Ramos (cell line): ENCODE results near the gene BUD23.
"Not testable (repeated sequence)": the region's sequence is repeated elsewhere in the genome, so short reads cannot be mapped to it uniquely, and the experiment has no call there.

Experiments
- in situ Hi-C: fragments of 300-500 bp; cut with MboI; formaldehyde crosslinking; loops from one replicate; pipeline ENCODE4 v1.14.3; 2022; ENCODE audit warnings: low sequenced_read_pairs; ENCODE audit not compliant: unreplicated experiment

The BUD23 gene

DNA sequence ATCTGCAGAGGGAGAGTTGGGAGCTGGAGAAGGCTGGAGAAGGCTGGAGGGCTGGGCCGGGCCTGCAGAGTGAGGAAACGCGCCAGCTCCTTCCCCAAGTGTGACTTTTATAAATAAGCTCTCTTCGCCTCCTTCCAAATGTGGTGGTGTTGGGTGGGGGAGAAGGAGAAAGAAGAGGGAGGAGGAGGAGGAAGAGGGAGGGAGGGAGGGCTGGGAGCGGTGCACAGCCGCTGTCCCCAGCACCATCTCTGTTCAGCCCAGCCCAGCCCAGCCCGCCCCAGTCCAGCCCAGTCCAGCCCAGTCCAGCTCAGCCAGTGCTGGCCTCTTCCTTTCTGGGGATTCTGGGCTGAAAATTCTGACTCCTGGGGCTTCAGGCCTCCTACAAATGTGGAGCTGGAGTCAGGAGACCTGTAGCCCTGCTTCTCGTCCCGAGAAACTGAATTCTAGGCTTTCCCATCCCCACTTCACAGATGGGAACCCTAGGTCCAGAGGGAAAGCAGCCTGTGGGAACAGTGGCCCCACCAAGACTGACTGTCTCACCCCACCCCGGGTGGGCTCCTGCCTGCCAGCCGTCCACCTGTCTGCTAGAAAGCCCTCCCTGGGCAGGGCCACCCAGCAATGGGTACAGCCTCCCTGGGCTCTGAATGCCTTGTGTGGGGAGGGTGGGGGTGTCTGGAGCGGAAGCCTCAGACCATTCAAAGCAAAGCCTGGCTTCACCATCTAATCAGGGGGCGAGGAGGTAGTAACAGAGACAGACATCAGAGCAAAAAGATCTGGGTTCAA lies 33.8 kb downstream of the BUD23 start:
- in situ Hi-C loops, result no loop called here

DNA sequence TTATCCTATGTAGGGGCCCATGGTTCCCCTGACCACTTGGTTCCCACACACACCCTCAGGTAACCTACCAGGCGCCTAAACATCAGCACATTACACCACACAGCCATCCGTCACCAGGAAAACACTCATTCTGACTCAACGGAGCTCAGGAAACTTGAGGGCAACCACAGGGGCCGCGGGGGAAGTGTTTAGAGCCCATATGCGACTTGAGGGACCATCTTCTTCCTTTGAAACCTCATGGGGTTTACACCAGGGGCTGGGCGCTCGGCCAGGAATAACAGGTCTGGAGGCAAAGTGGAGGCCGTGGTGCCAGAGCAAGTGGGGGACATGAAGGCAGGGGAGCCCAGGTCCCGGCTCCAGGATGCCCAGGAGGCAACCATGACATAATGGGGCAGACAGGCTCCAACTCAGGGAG lies 34.6 kb downstream of the BUD23 start:
- in situ Hi-C loops, result no loop called here

DNA sequence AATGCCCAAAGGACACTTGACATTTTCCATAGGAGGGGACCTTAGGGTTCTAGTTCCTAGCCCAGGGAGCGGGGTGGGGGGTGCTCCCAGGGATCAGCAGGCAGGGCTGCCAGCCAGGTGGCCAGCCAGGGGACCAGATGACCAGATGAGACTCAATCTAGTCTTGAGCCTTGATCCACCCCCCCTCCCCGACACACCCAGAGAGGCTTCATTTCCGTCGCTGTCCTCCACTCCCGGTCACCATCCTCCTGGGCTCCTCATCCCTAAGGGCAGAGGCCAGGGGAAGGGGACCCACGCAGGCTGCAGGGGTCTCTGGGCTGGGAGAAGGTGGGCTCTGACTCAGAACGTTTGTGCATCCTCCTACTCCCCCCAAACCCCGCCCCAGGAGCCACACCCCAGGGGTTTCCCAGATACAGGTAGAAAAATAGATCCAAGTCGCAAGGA lies 35.1 kb downstream of the BUD23 start:
- in situ Hi-C loops, result no loop called here

DNA sequence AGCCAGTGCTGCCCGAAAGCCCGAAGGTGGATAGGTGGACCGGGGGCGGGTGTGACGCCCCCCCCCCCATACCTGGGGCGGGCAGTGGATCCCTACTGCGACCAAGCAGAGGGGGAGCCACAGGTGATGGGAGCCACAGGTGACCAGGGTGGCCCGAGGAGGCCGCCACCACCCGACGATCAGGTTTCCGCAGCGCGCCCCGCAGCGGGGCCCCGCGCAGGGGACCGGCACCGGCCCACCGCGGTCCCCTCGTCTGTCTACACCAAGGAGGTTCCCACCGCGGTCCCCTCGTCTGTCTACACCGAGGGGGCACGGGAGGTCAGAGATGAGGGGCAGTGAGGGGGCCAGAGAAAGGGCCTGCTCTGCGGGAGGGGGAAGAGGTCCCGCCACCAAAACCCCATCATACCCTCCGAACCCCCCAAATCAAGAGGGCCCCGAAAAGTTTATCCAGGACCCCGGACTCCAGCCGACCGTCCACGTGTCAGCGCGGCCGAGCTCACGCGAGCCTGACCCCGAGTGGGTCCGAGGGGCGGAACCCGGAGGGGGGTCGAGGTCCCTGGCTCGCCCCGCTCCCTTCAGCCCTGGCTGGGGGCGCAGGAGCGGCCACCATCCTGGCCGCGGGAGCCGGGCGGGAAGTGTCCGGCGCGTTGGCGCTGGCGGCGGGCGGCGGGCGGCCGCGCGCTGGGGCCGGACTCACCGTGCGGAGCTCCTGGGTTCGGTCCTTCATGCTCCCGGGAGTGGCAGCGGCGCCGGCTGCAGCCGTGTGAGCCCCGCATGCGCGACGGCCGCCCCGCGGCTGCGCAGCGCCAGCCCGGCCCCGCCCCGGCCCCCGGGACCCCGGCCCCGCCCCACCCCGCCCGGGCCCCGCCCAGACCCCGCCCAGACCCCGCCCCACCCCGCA lies 35.8 kb downstream of the BUD23 start, which contains the start of gene STX1A:
STX1A (minus strand) TSS at position 765 of the 901 bp plus-strand sequence; CDS start at position 727, 38 bp downstream.
- in situ Hi-C loops, result no loop called here

DNA sequence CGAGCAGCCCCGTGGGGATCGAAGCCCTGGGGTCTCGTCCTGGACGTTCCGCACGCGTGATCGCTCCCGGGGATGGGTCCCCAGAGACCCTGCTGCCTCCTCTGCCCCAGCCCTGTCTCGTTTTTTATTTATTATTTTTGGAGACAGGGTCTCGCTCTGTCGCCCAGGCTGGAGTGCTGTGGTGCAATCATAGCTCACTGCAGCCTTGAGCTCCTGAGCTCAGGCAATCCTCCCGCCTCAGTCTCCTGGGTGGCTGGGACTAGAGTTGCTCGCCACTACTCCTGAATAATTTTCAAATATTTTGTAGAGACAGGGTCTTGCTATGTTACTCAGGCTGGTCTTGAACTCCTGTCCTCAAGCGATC lies 36.4 kb downstream of the BUD23 start:
- in situ Hi-C loops, result no loop called here

DNA sequence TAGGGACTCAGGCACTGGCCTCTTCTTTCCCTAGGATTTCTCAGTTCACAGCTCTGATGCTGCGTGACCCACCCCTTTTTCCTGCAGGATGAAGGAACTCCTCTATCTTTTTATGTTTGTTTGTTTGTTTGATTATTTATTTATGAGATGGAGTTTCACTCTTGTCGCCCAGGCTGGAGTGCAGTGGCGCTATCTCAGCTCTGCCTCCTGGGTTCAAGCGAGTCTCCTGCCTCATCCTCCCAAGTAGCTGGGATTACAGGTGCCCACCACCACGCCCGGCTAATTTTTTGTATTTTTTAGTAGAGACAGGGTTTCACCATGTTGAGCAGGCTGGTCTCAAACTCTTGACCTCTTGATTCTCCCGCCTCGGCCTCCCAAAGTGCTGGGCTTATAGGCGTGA lies 37.0 kb downstream of the BUD23 start:
- in situ Hi-C loops, result not testable (repeated sequence)

DNA sequence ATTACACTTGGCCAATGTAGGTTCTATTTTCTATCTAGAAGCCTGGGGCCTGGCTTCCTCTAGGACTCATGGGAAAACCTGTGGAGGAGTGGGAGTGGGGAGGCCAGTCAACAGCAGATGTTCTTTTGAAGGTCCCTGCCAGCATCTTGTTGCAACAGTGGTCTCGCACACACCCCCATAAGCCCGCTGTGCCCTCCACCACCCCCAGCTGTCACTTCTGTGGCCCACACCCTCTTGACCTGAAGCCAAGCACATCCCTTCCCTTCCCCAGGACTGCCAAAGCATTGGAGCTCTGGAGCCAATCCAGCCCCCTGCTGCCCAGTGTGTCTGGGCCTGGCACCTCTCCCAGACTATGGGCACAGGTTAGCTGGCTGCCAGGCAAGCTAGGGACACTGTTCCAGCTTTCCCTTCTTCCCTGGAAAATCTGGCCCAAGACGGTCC lies 38.0 kb downstream of the BUD23 start:
- in situ Hi-C loops, result no loop called here

DNA sequence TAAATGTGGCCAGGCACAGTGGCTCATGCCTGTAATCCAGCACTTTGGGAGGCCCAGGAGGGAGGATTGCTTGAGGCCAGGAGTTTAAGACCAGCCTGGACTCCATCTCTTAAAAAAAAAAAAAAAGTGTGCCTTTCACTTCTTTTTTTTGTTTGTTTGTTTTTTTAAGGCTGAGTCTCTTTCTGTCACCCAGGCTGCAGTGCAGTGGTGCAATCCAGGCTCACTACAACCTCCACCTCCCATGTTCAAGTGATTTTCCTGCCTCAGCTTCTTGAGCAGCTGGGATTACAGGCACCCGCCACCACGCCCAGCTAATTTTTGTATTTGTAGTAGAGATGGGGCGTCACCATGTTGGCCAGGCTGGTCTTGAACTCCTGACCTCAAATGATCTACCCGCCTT lies 38.8 kb downstream of the BUD23 start:
- in situ Hi-C loops, result not testable (repeated sequence)

DNA sequence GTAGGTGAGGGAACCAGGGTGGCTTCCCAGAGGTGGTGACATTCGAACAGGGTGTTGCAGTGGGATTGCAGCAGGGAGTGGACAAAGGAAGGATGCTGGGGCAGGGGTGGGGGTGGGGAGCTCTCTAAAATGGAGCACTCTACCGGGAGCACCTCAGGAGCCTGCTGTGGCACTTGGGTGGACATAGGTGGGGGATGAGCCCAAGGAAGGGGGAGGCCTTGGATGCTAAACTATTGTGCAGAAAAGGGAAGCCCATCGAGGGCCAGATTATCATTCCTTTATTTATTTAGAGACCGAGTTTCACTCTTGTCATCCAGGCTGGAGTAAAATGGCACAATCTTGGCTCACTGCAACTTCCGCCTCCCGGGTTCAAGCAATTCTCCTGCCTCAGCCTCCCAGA lies 39.4 kb downstream of the BUD23 start:
- in situ Hi-C loops, result no loop called here

DNA sequence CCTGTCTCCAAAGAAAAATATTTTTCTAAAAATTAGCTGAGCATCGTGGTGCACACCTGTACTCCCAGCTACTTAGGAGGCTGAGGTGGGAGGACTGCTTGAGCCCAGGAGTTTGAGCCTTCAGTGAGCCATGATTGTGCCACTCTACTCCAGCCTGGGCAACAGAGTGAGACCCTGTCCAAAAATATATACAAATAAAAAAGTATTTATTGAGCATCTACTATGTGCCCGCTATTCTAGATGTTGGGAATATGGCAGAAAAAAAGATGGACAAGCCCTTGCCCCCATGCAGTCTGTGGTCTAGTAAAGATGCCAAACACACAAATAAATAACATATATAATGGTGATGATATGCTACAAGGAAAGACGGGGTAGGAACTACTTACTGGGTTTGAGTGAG lies 40.4 kb downstream of the BUD23 start:
- in situ Hi-C loops, result no loop called here

DNA sequence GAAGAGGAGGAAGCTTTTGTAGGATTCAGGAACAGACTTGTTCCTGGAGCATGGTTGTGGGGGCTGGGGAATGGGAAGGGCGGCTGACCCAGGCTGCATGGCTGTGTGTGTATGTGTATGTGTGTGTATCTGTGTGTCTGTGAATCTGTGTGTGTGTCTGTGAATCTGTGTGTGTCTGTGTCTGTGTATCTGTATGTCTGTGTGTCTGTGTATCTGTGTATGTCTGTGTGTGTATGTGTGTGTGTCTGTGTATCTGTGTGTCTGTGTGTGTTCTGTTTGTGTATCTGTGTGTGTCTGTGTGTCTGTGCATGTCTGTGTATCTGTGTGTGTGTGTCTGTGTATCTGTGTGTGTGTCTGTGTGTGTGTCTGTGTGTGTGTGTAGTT lies 42.7 kb downstream of the BUD23 start:
- in situ Hi-C loops, result no loop called here

DNA sequence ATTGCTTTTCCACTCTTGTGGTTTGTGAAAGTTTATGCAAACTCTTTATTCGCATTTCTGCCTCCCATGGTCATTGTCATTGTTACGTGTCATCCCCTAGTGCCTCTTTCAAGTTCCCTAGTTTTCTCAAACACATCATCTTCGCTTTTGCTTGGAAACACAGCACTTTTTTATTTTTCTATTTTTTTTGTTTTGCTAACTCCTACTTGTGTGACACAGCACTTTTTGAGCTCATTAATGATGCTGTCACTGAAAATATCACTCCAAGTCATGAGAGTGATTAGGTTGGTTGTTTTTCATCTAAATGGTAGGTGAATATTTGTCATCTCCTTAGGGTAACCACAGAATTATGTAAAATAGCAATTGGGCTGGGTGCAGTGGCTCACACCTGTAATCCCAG lies 44.6 kb downstream of the BUD23 start:
- in situ Hi-C loops, result no loop called here

DNA sequence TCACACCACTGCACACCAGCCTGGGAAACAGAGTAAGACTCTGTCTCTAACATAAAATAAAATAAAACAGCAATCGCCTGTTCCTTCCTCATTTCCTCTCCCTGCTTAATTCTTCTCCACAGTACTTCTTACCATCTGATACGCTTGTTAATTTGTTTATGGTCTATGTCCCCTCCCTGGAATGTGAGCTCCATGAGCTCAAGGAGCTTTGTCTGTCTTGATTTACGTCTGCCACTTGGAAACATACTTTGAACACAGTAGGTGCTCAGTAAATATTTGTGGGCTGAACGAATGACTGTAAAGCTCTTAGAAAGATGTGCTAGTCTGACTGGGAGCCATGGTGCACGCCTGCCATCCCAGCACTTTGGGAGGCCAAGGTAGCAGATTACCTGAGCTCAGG lies 45.2 kb downstream of the BUD23 start:
- in situ Hi-C loops, result no loop called here

DNA sequence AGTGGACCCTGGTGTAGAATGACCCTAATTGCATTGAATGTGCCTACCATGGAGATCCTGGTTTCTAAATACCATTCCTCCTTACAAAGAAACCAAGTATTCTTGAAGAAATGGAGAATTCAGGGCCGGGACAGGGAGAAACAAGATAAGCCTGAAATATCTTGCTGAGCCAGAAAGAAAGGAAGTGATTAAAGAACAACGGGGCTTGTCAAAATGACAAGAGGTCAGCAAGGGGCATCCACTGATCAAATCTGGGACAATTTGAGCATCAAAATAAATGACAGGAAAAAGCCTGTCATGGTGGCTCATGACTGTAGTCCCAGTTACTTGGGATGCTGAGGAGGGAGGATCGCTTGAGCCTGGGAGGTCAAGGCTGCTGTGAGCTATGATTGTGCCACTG lies 47.1 kb downstream of the BUD23 start:
- in situ Hi-C loops, result loop anchor here (5.0 kb wide), 1 partner anchor 123 kb away; no protein-coding TSS in a partner anchor

DNA sequence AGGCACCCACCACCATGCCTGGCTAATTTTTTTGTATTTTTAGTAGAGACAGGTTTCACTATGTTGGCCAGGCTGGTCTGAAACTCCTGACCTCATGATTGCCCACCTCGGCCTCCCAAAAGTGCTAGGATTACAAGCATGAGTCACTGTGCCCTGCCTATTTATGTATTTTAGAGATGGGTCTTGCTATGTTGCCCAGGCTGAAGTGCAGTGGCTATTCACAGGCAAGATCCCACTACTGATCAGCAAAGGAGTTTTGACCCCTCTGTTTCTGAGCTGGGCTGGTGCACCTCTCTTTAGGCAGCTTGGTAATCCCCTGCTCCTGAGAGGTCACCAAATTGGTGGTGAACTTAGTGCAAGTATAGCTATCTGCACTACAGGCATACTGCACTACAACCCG lies 49.0 kb downstream of the BUD23 start:
- in situ Hi-C loops, result loop anchor here (5.0 kb wide), 1 partner anchor 125 kb away; no protein-coding TSS in a partner anchor

DNA sequence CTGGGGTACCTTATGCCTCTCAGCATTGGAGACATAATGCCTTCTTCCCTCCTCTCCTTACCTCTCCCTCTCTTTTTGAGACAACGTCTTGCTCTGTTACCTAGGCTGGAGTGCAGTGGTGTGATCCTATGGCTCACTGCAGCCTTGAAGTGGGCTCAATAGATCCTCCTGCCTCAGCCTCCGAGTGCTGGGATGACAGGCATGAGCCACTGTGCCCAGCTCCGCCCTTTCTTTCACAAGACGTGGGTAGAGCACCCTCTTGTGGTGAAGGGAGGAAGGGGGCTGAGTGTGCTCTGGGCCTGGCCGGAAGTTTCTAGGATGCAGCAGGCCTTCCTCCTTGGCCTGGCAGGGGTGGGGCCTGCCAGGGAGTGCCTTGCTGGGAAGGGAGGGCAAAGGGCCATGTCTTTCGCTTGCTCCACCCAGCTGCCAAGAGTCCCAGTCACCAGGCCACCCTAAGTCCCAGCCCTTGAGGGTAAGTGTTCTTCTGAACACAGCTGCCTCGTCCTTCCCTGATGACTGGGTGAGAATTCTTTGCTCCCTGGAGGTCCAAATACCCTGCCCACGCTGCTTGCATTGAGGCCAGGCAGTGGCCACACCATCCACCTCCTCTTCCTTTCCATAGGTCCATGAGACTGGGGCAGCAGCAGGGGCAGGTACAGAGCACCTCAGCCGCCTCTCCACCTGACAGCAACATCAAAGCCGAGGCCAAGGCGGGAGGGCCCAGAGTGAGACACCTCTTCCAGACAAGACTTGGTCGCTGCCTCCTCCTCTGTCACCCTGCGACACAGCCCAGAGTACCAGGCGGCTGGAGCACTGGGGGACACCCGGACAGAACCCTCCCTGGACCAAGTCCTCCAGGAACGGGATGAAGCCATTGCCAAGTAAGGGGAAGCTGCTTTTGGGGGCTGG lies 51.5 kb downstream of the BUD23 start:
- in situ Hi-C loops, result loop anchor here (5.0 kb wide), 1 partner anchor 128 kb away; no protein-coding TSS in a partner anchor

DNA sequence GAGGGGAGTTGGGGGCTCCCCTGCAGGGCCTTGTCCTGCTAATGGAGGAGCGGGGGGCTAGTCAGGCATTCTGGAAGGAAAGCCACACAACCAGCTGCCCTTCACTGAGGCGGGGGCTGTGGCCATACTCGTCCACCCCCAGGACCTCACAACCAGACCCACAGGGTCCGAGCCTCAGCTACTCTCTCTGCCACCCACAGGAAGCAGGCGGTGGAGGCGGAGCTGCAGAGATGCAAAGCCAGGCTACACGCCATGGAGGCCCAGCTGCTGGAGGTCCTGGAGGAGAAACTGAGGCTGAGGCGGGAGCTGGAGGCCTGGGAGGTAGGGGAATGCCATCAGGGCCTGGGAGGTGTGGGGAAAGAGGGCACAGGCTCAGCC lies 52.1 kb downstream of the BUD23 start:
- in situ Hi-C loops, result no loop called here

DNA sequence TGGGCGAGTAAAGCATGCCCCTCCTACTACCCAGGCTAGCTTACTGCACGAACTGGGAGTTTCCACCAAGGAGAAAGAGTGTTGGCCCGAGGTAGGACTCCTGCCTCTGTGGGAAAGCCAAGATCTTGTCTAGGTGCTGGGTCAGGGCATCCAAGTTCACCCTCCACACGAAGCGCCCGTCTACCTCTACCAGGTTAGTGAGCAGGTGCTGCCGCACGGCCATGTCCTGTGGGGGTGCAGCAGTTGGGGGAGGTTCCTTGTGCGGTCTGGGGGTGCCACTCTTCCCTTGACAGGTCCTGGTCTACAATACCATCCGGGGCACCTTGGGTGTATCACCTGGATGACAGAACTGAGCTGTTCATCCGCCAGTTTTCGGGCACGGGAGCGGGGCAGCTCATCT lies 53.5 kb downstream of the BUD23 start:
- in situ Hi-C loops, result no loop called here

DNA sequence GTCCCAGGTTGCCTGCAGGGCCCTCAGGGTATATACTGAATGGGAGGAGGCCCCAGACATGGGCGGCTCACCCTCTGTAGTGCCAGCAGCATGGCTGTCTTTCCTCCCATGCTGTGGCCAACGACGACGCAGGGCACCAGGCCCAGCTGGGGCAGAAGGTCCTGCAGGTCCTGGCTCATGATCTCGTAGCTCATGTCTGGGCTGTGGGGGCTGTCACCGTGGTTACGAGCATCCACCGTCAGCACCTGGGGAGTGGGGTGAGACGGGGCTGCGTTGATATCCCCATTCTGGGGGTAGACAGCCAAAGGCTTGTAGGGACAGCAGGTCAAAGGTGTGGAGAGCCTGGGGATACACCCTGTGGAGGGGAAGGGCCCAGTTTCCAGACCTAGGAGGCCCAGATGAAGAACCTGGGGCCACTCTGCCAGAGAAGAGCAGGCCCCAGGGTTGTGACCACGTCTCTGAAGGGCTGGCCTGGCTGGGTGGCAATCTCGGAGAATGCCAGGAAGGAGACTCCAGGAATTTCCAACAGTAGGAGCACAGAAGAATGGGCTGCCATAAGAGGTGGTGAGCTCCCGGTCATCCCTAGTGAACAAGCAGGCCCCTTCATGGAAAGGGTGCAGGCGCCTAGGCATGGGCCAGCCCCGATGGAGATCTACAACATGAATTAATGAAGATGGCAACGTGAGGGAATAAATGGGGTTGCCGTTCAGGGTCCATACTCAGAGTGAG lies 54.3 kb downstream of the BUD23 start:
- in situ Hi-C loops, result no loop called here

DNA sequence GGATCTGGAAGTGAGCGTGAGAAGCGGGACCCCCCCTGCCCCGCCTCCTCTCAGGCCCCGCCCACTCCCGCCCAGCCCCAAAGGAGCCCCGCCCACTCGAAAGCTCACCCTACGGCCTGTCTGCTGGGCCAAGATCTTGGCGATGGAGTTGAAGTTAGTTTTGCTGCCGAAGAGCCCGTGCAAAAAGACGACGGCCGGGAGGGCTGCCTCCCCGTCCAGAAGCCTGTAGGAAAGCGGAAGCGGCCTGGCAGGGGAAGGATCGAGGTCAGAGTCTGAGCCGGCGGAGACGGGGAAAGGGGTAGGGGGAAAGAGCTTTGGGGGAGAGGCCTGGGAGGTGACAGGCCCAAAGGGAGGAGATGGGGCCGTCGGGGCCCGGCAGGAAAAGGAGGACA lies 54.8 kb downstream of the BUD23 start:
- in situ Hi-C loops, result no loop called here
